ENCODE measurements around the gene MRPS22.

MRPS22 gene

GRCh38 chr3:139343895-139344856 lies at the start of gene MRPS22:
MRPS22 (plus strand) TSS chr3:139344020; CDS start chr3:139344027, 7 bp downstream.
- peaks cover 9% of the 10 kb centered on the region for H3K4me1 ChIP-seq (ENCODE audit: insufficient read depth, low read length)
- H3K4me3 ChIP-seq (ENCODE audit: low read length) = peak within 1 kb of the TSS; percentile 66
- H3K9me3 ChIP-seq (ENCODE audit: low read length) = no peaks in the 10 kb centered on the region
- peaks cover 20% of the 10 kb centered on the region for H3K36me3 ChIP-seq (ENCODE audit: insufficient read depth, low read length)
- peaks cover 11% of the 10 kb centered on the region for H3K27me3 ChIP-seq (ENCODE audit: insufficient read depth, low read length)
- H2AFZ ChIP-seq (ENCODE audit: low read depth, low read length) = peak within 1 kb of the TSS; percentile 82

- Histone ChIP-seq H3K9me3 (ENCODE audit: low read length) (no peaks in the 10 kb centered on the region), H3K36me3 (ENCODE audit: insufficient read depth, low read length) (no peaks in the 10 kb centered on the region), H3K4me3 (ENCODE audit: low read length) (no peak overlapping the region), H2AFZ (ENCODE audit: low read depth, low read length) (no peak overlapping the region), H3K4me1 (ENCODE audit: insufficient read depth, low read length) (peaks cover 2% of the 10 kb centered on the region), H3K27me3 (ENCODE audit: insufficient read depth, low read length) (peaks cover 2% of the 10 kb centered on the region)
Measured at GRCh38 chr3:139295040-139295439, 48.8 kb upstream of the MRPS22 start.

DNA sequence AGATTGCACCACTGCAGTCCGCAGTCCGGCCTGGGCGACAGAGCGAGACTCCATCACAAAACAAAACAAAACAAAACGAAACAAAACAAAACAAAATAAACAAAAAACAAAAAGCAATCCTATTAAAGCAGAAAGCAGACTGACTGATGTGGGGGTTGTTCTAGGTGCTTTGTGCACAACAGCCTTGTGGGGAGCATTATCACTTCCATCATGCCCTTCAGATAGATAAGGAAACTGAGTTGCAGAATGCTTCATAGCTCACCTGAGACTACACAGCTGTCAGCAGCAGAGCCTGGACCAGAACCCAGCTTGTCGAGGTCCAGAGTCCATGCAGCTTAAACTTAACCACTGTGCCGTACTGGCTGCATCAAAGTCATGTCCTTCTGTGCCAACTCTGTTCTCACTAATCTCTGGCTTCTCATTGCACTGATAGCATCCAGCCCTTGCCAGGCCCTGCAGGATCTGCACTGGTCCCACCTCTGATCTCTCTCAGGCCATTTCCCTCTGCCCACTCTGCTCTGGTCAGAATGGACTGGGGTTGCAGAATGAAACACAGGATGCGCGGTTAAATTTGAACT lies 47.6 kb upstream of the MRPS22 start:
- no peaks in the 10 kb centered on the region for H3K36me3 ChIP-seq (ENCODE audit: insufficient read depth, low read length)
- no peak overlapping the region for H2AFZ ChIP-seq (ENCODE audit: low read depth, low read length)
- no peaks in the 10 kb centered on the region for H3K9me3 ChIP-seq (ENCODE audit: low read length)
- peaks cover 2% of the 10 kb centered on the region for H3K4me1 ChIP-seq (ENCODE audit: insufficient read depth, low read length)
- H3K4me3 ChIP-seq (ENCODE audit: low read length) = no peak overlapping the region
- peaks cover 2% of the 10 kb centered on the region for H3K27me3 ChIP-seq (ENCODE audit: insufficient read depth, low read length)

DNA sequence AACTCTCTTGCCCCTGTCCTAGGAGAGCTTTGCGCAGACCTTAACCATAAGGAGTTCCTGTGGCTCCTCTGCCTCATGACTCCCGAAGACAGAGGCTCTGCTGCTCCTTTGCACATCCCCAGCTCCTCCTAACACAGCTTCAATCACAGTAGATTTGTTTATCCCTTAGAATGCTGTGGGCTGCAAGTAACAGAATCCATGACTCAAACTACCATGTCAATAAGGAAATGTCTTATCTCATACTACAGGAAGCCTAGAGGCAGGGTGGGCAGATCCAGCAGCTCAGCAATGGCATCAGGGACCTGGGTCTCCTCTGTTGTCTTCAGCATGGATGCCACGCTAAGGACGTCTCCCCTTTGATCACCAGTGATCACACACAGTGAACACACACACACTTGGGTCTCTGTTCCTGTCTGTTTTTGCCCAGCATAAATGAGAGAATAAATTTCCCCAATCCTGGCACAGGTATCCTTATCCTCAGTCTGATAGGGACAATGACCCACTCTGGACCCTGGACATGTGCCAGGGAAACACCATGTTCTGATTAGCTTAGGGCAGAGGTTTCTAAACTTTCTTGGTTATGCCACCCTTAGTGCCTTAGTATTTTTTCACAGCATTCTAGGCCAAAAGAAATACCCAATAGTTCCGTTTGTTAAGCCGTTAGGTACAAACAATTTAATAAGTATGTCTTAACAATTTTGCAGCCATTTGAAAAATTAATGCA lies 46.1 kb upstream of the MRPS22 start:
- Histone ChIP-seq H2AFZ (ENCODE audit: low read depth, low read length) (no peak overlapping the region), H3K27me3 (ENCODE audit: insufficient read depth, low read length) (peaks cover 2% of the 10 kb centered on the region), H3K36me3 (ENCODE audit: insufficient read depth, low read length) (no peaks in the 10 kb centered on the region), H3K4me1 (ENCODE audit: insufficient read depth, low read length) (peaks cover 2% of the 10 kb centered on the region), H3K4me3 (ENCODE audit: low read length) (no peak overlapping the region), H3K9me3 (ENCODE audit: low read length) (no peaks in the 10 kb centered on the region)

GRCh38 chr3:139299261-139300132 lies 44.3 kb upstream of the MRPS22 start:
- H2AFZ ChIP-seq (ENCODE audit: low read depth, low read length) = no peak overlapping the region
- H3K9me3 ChIP-seq (ENCODE audit: low read length) = no peaks in the 10 kb centered on the region
- no peak overlapping the region for H3K4me3 ChIP-seq (ENCODE audit: low read length)
- peaks cover 2% of the 10 kb centered on the region for H3K27me3 ChIP-seq (ENCODE audit: insufficient read depth, low read length)
- no peaks in the 10 kb centered on the region for H3K4me1 ChIP-seq (ENCODE audit: insufficient read depth, low read length)
- H3K36me3 ChIP-seq (ENCODE audit: insufficient read depth, low read length) = no peaks in the 10 kb centered on the region

GRCh38 chr3:139300416-139300815 lies 43.4 kb upstream of the MRPS22 start:
- Histone ChIP-seq H3K36me3 (ENCODE audit: insufficient read depth, low read length) (no peaks in the 10 kb centered on the region), H2AFZ (ENCODE audit: low read depth, low read length) (no peak overlapping the region), H3K9me3 (ENCODE audit: low read length) (no peaks in the 10 kb centered on the region), H3K4me3 (ENCODE audit: low read length) (no peak overlapping the region), H3K4me1 (ENCODE audit: insufficient read depth, low read length) (no peaks in the 10 kb centered on the region), H3K27me3 (ENCODE audit: insufficient read depth, low read length) (peaks cover 2% of the 10 kb centered on the region)

DNA sequence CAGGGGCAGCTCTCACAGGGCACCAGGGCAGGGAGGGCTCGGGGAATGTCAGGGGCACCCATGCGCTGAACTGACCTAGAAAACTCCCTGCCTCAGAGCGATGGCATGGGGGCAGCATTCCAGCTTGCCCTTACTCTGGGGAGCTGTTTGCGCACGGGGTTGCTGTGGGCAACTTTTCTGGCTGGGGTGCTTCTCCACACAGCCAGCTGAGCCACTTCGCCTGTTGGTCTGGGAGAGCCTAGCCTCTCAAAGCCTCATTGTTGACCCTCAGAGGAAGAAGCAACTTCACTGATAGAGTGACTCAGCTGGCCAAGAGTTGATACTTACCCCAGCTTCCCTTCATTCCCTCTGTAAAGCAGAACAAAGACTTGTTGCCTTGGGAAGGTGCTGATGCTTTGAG lies 42.6 kb upstream of the MRPS22 start:
- H3K27me3 ChIP-seq (ENCODE audit: insufficient read depth, low read length) = peaks cover 2% of the 10 kb centered on the region
- no peak overlapping the region for H2AFZ ChIP-seq (ENCODE audit: low read depth, low read length)
- no peaks in the 10 kb centered on the region for H3K9me3 ChIP-seq (ENCODE audit: low read length)
- no peaks in the 10 kb centered on the region for H3K36me3 ChIP-seq (ENCODE audit: insufficient read depth, low read length)
- H3K4me3 ChIP-seq (ENCODE audit: low read length) = no peak overlapping the region
- no peaks in the 10 kb centered on the region for H3K4me1 ChIP-seq (ENCODE audit: insufficient read depth, low read length)

DNA sequence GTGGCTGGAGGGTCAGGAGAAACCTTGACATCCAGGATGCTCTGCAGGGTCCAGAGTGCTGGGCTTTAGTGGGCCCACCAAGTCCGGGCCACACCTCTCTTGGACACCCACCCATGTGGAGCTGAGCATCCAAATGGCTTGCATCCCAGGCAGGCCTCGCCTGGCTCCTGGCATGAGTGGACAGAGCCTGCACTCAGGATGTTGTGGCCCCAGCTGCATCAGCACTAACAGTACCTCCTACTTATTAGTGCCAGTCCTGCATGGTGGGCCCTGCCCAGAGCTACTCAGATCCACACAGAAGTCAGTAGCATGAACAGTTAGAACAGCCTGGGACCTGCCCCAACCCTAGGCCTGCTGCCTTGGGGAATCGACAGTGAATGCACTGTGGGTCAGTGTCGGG lies 42.2 kb upstream of the MRPS22 start:
- Histone ChIP-seq H3K9me3 (ENCODE audit: low read length) (no peaks in the 10 kb centered on the region), H3K36me3 (ENCODE audit: insufficient read depth, low read length) (no peaks in the 10 kb centered on the region), H3K27me3 (ENCODE audit: insufficient read depth, low read length) (peaks cover 2% of the 10 kb centered on the region), H2AFZ (ENCODE audit: low read depth, low read length) (no peak overlapping the region), H3K4me1 (ENCODE audit: insufficient read depth, low read length) (no peaks in the 10 kb centered on the region), H3K4me3 (ENCODE audit: low read length) (no peak overlapping the region)

DNA sequence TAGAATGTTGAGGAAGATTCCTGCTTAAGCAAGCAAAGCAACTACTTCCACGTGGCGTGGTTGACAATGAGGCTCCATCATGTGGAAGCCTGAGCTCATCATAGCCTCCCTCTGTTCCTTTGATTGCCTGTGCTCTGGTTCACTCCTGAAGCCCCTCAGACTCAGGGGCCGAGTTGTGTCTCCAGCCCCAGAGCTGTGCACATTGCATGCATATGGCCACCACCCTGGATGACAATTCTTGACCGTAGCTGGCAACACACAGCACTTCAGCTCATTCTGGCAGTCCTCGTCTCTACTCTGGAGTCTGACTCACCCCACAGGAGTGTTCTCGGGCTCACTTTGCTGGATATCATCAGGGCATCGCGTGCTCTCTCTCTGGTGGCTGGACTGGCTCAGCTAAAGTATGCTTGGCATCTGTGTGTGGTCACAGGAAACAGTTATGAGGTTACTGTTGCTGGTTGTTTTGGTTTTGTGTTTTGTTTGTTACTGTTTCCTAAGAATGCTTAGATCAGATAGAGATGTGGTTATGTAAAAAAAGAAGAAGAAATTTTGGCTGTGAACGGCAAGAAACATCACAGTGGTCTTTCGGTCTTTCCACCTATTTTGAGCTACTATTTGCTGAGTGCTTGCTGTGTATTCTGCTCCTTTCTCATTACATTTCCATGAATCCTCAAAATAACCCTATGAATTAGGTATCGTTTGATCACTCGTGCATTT lies 41.6 kb upstream of the MRPS22 start:
- H3K27me3 ChIP-seq (ENCODE audit: insufficient read depth, low read length) = peaks cover 2% of the 10 kb centered on the region
- H3K9me3 ChIP-seq (ENCODE audit: low read length) = no peaks in the 10 kb centered on the region
- no peaks in the 10 kb centered on the region for H3K36me3 ChIP-seq (ENCODE audit: insufficient read depth, low read length)
- no peak overlapping the region for H2AFZ ChIP-seq (ENCODE audit: low read depth, low read length)
- no peak overlapping the region for H3K4me3 ChIP-seq (ENCODE audit: low read length)
- H3K4me1 ChIP-seq (ENCODE audit: insufficient read depth, low read length) = no peaks in the 10 kb centered on the region

GRCh38 chr3:139302801-139303113 lies 41.1 kb upstream of the MRPS22 start:
- H2AFZ ChIP-seq (ENCODE audit: low read depth, low read length) = no peak overlapping the region
- H3K4me1 ChIP-seq (ENCODE audit: insufficient read depth, low read length) = no peaks in the 10 kb centered on the region
- no peaks in the 10 kb centered on the region for H3K36me3 ChIP-seq (ENCODE audit: insufficient read depth, low read length)
- H3K27me3 ChIP-seq (ENCODE audit: insufficient read depth, low read length) = peaks cover under 1% of the 10 kb centered on the region
- H3K4me3 ChIP-seq (ENCODE audit: low read length) = no peak overlapping the region
- H3K9me3 ChIP-seq (ENCODE audit: low read length) = no peaks in the 10 kb centered on the region

- Histone ChIP-seq H3K4me1 (ENCODE audit: insufficient read depth, low read length) (no peaks in the 10 kb centered on the region), H3K4me3 (ENCODE audit: low read length) (no peak overlapping the region), H2AFZ (ENCODE audit: low read depth, low read length) (no peak overlapping the region), H3K27me3 (ENCODE audit: insufficient read depth, low read length) (no peaks in the 10 kb centered on the region), H3K36me3 (ENCODE audit: insufficient read depth, low read length) (no peaks in the 10 kb centered on the region), H3K9me3 (ENCODE audit: low read length) (no peaks in the 10 kb centered on the region)
Measured at GRCh38 chr3:139303216-139303615, 40.6 kb upstream of the MRPS22 start.

DNA sequence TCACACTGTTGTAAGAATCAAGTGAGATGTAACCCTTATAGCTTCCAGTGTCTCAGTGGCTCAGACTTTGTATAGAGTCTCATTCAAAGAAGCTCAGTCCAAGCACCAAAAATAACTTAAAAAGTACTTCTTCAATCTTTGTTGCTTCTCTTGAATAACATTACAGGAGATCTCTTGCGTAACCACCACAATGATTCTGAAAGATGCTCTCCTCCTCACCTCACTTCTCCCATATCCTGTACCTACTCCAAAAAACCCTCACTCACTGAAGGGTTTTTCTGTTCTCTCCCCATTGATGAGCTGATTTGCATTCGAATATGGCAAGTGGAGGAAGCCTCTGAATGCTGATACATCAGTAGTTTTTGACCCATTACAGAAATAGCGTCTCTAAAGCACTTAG lies 39.4 kb upstream of the MRPS22 start:
- no peak overlapping the region for H3K4me3 ChIP-seq (ENCODE audit: low read length)
- no peak overlapping the region for H2AFZ ChIP-seq (ENCODE audit: low read depth, low read length)
- no peaks in the 10 kb centered on the region for H3K36me3 ChIP-seq (ENCODE audit: insufficient read depth, low read length)
- H3K4me1 ChIP-seq (ENCODE audit: insufficient read depth, low read length) = no peaks in the 10 kb centered on the region
- H3K9me3 ChIP-seq (ENCODE audit: low read length) = no peaks in the 10 kb centered on the region
- no peaks in the 10 kb centered on the region for H3K27me3 ChIP-seq (ENCODE audit: insufficient read depth, low read length)

All from neuron (in vitro differentiated cells).